AG10803 (cell line): ENCODE measurements around the gene NDUFB5.
A peak's percentile ranks its signal among the peaks of the same experiment; 100 is the strongest.

Experiments
- DNase-seq: peaks from one replicate; pipeline ENCODE4 v3.0.0; 2010; ENCODE audit warnings: low read depth
- H3K4me3 ChIP-seq: 2 replicates; pipeline ENCODE4 v1.5.1; 2011; ENCODE audit warnings: mild to moderate bottlenecking, low read length, control low read depth
- CTCF ChIP-seq: conservative IDR thresholded peaks from 2 replicates; pipeline ENCODE4 v1.5.1; 2011; ENCODE audit warnings: mild to moderate bottlenecking, low read length, control low read depth, inconsistent platforms

NDUFB5 gene

DNA sequence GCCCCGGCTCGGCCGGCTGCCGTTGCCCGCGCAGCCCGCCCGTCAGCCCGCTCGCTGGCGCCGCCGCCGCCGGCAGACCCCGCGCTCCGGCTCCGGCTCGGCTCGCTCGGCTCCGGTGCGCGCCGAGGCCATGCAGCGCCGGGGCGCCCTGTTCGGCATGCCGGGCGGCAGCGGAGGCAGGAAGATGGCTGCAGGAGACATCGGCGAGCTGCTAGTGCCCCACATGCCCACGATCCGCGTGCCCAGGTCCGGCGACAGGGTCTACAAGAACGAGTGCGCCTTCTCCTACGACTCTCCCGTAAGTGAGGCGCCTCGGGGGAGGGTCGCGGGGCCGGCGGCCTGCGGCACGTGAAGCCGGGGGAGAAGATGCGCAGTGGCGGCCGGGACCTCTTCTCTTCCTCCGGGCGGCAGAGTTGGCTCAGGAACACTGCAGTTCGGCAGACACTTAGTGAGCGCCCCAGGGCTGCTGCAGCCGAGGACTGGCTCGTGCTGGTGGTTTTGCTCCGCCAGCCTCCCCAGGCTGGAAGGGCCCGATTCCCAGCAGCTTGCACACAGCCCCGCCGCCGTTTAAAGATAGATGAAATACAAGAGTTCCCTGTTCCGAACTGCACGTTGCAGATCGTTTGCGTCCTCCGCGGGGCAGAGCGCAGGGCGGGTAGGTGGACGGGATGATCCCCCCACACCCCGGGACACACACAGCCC is 48.7 kb downstream of the NDUFB5 start:
- TF ChIP-seq CTCF: peak; percentile 6; the same call in 1 of the 2 replicates

GRCh38 chr3:179655236-179655635 is 50.6 kb downstream of the NDUFB5 start:
- H3K4me3 ChIP-seq: no peak overlapping the region
- DNase-seq: no peak
- TF ChIP-seq CTCF: no peak

More for the DNA sequence above, 48.7 kb downstream of the NDUFB5 start:
- DNase-seq: peak; percentile 84
- H3K4me3 ChIP-seq: peak overlapping the region; percentile 86

DNA sequence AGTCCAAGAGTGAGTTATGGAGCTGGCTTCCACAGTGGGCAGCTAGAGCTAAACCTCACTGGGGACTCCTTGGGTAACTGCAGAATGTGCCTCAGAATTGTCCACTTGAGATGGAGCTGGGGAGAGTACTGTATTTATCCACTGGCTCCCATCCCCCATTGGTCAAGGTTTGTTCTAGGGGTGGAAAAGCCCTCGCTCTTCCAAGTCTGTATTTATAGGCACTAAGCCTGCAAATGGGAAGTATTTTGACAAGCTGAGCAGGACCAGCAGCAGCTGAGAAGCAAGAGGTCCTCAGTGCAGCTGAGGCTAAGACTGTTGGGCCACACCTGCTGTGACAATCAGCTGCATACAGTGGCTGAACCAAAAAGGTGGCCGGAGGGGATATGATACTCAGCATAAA is 54.0 kb downstream of the NDUFB5 start:
- DNase-seq: no peak
- TF ChIP-seq CTCF: no peak
- H3K4me3 ChIP-seq: no peak overlapping the region

DNA sequence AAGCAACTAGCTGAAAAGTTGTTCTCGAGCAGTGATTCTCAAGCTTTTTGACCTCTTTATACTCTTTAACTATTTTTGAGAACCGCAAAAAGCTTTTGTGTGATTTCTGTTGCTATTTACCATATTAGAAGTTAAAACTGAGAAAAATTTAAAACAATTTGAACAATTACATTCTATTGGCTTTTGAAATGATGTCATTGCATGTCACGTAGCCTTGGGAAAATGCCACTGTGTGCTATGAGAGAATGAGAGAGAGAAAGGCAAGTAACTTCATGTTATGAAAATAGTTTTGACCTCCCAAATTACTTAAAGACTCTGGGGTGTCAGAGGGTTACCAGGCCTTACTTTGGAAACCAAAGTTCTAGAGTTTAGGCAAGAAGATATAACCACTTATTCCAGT is 56.3 kb downstream of the NDUFB5 start:
- DNase-seq: peak; percentile 48
- TF ChIP-seq CTCF: no peak

DNA sequence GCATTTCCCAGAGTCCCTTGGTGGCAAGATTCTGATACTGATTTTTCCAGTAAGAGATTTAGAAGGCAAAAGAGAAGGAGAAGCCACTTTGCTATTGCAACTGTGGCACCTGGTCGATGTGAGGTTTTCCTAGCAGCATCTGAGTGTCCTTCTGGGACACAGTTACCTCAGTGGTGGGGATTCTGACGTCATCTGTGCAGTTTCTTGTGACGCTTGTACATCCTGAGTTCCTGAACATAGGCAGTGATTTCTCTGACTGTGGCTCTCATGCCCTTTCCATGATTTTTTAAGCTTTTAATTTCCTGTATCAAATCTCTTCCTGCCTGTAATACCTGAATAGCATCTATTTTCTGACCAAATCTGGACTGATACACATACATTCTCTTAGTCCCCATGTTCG is 57.2 kb downstream of the NDUFB5 start:
- H3K4me3 ChIP-seq: no peak overlapping the region
- TF ChIP-seq CTCF: no peak
- DNase-seq: no peak

More for the DNA sequence above, 56.3 kb downstream of the NDUFB5 start:
- H3K4me3 ChIP-seq: no peak overlapping the region

GRCh38 chr3:179663093-179663492 is 58.5 kb downstream of the NDUFB5 start:
- no peak overlapping the region for H3K4me3 ChIP-seq
- no peak for TF ChIP-seq CTCF
- no peak for DNase-seq

GRCh38 chr3:179666030-179666429 is 61.4 kb downstream of the NDUFB5 start:
- no peak for TF ChIP-seq CTCF
- DNase-seq: no peak
- no peak overlapping the region for H3K4me3 ChIP-seq
